Embryonic facial prominence (tissue), 1 donor: ENCODE measurements around the gene ADAM12.

Source experiments
- DNase-seq: peaks from one replicate; pipeline ENCODE4 v3.0.0-alpha.2; 2016; ENCODE audit errors: extremely low spot score

The ADAM12 gene

DNA sequence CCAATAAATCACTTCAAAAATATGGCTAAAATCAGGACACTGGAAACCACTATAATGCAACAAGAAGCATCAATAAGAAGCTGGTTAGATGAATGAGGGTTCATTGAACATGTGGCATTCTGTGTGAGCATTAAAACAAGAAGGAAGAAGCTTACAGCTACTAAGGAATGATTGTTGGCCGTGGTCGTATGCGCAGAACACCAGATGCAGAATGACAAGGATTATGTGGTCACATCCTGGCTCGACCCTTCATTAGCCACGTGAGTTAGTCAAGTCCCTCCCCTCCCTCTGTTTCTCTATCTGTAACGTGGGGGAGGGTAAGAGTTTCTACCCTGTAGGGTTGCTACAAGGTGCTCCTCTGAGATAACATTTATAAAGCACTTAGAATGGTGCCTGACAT, 174.3 kb downstream of the ADAM12 start:
- no peak for DNase-seq

DNA sequence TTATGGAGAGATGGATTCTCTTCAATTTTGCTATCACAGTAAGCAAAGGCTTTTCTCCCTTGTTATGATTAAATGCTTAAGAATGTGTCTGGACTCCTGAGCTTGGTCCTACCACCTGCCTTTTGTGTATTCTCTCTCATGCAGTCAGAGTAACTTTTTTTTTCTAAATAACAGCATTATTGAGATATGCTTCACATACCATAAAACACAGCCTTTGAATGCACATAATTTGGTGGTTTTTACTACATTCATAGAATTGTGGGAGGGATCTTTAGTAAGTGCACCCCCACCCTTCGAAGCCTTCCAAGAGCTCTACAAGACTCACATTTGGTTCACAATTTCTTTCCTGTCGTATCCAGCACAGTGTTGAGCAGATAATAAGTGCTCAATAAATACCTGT, 175.5 kb downstream of the ADAM12 start:
- DNase-seq, result no peak

DNA sequence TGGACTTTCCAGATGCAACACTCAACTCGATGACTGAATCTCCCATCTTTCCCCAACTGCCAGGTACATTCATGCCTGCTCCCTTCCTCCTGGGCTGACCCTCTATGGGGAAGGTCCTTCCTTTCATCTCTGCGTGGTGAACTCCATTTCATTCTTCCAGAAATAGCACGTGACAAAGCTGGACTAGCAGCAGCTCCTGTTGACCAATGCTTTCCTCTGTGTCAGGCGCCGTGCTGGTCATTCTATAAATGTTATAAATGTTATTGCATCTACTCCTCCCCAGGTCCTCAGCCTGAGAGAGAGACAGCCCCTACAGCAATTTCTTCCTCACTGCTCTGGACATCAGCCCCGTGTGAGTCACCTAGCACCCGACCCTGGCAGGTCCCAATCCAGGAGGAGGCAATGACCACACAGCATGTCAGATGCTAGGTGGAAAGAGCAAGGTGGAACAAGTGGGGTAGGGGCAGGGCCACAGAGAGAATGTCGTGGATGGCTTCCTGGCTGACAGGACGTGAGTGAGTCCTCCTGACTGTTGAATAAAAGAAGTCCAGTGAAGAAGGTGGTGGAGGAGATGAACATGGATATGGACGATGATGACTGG, 178.1 kb downstream of the ADAM12 start:
- no peak for DNase-seq

DNA sequence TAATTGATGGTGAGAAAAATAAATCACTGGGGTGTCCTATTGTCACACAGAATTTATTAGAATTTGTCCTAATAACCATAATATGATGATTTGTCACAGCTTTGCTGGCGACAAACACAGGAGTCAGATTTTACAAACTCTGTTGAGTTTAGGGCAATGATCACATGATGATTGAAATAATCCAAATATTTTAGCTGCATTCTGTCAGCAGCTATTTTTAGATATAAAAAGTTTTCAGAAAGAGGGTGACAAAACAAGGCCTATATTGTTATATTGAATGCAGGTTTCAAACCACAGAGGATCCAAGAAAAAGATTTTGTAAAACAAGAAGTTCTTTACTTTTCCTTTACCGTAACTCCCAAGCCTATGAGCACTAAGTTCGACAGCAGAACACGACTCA, 178.8 kb downstream of the ADAM12 start:
- DNase-seq, result no peak

DNA sequence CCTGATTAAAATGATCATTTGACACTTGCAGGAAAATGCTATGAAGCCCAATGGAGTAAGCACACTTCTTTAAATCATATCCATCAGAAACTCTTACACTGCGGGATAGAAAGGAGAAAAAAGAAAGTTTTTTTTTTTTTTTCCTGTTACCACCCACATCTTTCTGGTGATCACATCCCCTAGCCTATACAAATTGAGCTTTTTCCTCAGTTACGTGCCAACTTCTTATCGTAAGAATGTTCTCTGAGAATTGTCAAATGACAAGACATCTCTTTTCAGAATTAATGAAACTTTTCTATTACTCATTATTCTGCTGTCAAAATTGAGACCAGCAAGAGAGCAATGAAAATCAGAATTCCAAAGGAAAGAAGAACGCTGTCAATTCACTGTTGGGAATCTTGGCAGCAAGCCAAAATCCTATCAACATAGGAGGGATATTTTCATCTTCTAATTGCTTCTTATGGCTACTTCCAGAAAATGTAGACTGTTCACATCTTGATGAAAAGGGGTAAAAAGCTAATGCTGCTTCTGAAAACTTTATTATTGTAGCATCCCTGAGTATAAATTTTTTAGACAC, 179.5 kb downstream of the ADAM12 start:
- no peak for DNase-seq

DNA sequence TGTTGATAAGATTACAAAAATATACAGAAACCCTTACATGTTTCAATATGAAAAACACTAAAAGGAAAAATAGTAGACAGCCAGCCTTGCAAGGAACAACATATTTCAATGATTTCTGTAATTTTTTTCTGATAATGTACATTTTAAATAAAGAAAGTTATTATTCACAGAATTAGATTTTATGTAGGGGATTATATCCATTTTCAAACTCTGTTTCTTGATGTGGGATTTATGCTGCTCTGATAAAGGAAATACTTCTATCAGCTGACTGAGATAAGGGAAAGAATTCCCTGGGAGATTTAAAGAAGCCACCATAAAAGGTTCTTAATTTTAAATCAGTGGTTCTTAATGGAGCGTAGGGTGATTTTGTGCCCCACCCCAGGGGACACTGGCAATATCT, 180.4 kb downstream of the ADAM12 start:
- no peak for DNase-seq

DNA sequence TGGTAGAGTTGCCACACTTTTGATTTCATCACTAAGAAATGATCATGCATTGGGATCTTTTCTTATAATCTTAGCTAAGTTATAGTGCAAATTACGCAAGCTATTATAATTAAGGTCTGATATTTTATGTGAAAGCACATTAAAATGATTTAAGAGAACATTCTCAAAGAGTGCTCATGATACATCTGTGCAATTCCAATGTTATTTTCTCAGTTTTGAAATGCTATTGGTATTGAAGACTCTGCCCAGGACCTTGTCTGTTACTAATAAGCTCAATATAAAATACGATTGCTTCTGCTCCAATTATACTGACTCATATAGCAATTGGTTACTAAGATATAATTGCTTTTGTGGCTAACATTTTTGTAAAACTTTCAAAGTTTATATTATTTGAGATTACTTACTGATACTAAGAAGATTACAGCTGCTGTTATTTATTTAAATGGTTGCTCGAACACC, 180.9 kb downstream of the ADAM12 start:
- no peak for DNase-seq

DNA sequence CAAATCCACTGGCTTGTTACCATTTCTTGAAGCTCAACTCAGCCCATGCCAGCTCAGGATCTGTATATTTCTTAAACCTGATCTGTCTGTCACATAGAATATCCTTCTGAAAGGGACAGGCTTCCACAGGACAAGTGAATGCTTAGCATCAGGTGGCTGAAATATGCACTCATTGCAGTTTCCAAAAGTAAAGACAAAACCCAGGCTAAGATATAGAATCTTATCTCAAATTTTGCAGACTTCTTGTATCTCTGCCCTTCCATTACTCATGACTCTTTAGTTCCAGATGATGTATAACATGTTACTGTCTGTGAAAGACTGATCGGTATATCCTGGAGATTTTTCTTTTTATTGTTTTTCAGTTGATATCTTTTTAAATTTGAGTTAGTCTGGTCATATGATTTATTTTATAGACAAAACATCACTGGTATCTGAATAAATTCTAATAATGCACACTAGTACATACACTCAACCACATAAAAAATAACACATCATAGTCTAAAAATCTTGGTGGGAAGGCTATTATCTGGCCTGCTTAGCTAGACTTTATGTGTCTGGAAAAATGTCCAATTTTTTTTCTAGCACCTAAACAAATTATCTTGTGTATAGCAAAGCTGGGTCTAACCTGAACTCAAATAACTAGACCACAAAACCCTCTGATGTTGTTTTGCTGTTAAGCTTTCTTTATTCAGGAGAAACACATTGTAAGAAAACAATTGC, 182.6 kb downstream of the ADAM12 start:
- no peak for DNase-seq

DNA sequence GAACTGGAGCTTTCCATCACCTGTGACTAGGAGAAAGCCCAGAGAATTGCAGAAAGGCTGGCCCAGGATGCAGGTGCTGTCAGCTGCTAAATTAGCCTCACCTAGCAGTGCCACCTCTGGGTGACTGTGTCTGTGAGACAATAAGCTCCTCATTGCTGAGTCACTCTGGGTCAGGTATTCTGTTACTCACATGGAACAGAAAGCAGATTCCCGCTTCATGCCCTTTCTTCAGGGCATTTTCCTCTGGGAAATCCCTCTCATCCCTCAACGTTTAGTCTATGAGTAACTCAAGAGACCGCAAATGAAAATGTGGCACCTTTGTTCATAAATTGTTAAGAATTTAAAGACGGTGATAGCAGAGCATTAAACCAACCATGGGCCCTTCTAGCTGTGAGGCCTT, 184.0 kb downstream of the ADAM12 start:
- DNase-seq, result no peak

DNA sequence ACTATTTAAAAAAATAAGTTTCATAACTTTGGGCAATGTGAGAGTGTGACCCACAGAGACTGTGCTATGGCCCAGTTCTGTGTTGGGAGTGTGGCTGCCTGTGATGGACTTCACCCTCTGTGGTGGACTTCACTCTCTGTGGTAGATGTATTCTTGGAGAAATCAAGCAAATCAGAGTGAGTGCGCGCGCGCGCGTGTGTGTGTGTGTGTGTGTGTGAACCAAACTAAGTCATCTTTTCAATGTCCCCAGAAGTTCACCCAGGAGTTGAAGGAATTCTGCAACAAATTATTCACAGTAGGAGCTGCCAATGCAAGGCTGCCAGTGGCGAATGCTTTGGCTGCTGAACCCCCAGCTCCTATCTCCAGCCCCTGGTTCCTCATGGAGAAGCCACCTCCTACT, 184.5 kb downstream of the ADAM12 start:
- DNase-seq, result no peak

DNA sequence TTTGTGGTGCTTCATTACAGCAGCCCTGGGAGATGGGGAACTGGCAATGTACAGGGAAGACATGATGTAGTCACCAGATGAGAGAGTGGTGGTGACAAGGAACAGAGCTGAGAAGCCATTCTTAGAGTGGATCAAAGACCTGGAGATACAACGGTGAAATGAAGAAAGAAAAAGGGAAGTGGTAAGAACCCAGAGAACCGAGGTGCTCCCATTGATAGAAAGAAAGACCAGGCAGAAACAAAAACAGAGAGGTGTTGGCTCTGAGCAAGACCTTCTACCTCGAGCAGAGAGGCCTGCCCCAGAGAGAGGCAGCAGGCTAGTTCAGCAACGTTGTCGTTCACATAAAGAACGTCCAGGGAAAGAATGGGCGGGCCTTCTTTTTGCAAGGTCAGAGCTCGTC, 186.7 kb downstream of the ADAM12 start:
- no peak for DNase-seq

DNA sequence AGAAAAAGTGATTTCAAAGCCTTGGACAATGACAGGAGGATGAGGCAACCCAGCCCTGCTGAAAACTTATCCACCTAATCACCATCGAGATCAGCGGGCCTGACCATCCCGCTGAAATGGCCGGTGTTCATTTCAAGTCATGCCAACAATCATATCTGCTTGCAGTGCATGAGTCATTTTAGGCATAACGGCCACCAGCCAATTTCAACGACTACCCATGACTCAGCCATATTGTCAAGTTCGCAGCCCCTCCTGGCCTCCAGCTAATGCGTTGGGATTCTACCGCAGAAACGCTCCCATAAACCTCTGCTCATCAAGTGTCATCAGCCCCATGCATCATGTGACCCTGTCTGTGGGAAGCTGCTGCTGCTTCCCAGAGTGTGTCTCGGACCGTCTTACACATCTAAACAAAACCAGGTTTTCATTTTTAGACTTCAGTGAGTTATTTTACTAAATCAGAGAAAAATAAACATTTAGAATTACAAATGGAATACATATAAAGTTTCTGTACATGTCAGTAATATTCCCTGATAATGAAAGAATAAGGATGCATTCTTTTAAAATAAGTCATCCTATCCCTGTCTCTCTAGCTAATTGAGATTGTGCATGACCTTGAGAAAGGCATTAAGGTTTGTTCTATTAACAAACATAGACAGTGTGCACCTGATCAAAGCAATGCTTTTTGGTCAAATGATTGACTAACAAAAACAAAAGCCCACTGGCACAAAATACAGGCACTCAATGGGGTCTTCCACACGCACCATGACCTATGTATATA, 188.9 kb downstream of the ADAM12 start:
- no peak for DNase-seq

DNA sequence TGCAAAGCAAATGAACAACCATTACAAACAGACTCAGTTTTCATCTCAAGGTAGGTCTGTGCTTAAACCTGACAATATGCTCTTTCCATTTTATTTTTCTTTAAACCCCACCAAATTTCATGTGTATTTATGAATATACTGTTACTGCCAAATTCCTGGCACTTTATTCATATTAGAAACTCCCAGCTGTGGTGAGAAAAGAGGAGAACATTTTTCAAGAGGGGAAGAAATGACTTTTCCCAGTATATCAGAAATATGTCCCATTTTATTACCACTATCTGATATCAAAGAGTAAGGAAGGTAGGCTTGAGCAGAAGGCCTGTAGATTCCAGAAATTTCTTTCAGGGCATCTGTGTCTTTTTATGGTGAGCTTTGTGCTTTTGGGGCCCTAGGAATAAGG, 189.6 kb downstream of the ADAM12 start:
- no peak for DNase-seq

DNA sequence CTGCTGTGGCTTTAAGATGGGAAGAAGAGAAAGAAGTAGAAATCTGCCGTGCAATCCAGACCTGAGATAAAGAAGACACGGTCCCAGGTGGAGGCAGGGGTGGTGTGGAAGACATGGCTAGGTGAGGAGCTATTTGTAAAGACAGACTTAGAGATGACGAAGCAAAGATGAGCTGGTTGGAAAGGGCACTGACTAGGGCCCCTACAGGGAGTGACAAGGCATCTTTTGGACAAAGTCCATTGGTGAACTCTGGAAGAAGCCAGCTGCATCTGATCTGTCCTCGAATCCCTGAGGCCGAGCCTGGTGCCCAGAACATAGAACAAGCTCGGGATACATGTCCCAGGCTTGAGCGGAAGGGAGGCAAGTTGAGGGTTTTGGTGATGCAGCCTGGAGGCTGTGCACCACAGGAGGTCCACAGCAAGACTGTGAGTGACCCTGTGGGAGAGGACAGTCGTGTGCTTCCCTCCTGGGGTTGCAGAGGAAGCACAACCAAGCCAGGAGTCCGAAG, 191.2 kb downstream of the ADAM12 start:
- DNase-seq, result no peak

DNA sequence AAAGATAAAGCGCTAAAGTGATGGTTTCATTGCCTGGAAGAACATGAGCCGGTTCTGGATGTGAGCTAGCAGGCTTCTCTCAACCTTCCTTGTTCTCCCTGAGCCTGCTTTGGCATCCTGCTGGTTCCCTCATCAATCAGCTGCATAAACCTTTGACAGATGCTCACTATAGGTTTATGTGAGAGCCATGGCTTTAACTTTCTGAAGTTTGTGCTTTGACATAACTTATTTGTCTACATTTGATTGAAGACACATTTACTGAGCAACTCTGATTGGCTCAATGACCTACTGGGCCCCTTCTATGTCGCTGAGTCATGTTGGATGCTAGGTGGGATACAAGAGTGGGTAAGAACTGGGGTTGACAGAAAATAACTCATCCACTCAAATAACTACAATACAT, 192.0 kb downstream of the ADAM12 start:
- DNase-seq, result no peak

DNA sequence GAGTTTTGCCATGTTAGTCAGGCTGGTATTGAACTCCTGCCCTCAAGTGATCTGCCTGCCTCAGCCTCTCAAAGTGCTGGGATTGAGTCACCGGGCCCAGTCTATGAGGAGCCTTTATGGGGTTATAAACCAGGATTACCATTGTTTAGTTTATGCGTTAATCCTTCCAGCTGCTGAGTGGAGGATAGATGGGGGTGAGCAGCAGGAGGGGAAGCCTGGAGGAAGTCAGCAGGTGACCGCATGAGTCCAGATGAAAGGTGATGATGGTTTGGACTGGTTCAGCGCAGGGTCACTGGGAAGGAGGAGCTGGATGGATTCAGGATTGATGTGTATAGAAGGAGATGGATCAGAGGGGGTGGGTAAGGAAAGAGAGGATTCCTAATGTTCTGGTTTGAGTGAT, 197.1 kb downstream of the ADAM12 start:
- no peak for DNase-seq

DNA sequence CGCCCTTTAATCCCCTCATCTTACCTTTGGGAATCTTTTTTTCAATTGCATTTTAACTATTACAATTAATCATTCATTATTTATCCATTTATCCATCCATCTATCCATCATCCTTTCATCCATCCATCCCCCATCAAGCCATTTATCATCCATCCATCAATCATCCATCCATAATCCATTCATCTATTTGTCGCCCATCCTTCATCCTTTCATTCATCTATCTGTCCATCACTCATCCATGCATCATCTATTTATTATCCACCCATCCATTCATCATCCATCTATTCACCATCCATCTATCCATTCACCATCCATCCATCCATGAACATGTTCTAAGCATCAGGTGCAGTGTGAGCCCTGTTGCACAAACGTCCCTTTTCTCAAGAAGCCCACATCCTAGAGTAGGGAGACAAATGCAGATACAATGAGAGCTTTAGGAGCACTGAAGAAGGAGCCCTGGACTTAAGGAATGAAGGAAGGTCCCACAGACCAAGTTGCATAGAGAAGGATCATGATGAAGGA, 199.5 kb downstream of the ADAM12 start:
- DNase-seq, result no peak

DNA sequence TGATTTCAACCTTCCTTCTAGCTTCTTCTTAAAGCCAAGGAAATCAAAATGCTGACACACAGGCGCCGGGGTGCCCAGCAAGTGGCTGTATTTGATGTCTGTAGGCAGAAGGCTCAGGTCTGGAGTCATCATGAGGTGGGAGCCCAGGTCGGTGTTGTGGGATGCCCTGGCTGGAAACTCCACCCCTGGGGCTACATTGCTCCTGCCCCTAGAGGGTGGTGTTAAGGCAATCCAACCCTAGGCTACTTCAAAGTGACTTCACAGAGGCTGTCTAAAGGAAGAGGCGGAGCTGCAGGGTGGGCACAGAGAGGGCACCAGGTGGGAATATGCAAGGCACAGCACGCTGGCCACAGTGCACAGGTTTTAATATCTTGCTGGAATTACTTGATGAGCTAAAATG, 200.9 kb downstream of the ADAM12 start:
- no peak for DNase-seq

DNA sequence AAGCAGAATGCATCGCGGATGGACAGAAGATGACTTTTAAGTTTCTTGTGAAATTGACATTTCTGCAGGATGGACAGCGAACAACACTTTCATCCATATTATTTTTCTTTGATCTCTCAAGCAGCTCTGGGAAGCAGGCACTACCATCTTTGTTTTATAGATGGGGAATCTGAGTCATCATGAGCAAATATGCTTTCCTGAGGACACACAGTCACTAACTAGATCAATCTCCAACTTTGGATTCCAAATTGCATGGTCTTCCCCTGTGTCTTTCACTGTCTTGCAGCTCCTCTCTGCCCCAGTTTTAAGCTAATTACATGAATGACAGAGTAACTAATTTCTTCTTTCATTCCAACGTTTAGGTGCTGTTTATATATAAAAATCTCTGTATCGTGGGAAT, 201.5 kb downstream of the ADAM12 start:
- DNase-seq, result no peak

DNA sequence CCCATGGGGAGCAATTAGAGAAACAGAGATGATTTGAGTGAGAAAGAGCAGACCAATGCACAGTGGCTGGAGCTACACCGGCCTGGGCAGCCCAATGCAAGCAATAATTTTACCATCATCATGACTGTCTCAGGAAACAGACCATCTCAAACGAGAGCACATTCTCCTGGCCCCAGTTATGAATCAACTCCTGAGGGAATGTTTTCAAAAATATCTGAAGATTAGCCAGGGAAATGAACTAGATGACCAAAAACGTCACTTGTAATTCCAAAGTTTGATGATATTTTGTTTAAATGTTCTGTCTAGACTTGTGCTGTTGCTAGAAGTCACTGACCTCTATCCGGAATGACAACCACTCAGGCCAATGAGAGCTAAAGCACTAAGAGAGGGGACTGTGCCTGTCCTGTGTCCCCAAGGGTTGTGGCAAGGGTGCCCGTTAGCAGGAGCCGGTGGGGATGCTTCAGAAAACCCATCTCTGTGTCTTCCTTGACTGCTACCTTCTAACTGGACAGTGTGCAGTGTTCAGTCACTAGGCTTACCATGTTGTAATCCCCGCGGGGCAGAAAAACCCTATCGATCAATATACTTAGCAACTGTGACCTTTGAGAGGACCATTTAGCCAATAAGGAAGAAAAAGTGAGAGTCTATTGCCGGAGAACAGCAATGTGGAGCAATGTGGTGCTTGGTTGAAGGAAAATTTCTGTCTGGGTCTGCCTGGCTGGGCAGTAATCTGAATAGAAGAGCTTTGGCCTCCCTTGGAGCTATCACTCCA, 202.4 kb downstream of the ADAM12 start:
- no peak for DNase-seq

DNA sequence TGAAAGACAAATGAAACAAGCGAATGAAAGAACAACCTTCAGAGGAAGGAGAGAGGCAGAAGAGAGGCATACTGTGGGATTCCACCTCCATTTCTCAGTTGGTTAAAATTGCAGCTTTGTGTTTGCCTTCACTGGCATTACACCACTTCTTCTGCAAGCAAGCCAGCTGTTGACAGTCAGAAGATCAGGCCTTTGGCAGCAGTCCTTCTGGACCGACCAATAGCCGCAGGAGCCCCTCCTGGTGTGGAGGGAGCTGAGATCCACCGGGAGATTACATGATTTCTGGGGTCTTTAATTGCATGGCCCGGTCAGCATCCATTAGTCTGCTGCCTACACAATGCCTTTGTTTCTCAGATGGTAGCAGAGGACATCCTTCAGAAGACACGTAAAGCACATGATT, 206.7 kb downstream of the ADAM12 start:
- DNase-seq, result no peak
